GM23338 (cell line): Measurements from ENCODE around the gene PASD1.

ENCODE experiments used
- CREB1 ChIP-seq: fragments of 250-450 bp; sonication (Bioruptor Pico); IDR thresholded peaks from 2 replicates; pipeline ENCODE4 v1.5.0; 2020; ENCODE audit warnings: low read depth, mild to moderate bottlenecking, moderate library complexity
- CTCF ChIP-seq, 2 experiments: fragments of 200-600 bp in 1 of 2; sonication (generic) in 1 of 2; conservative IDR thresholded peaks; 2 replicates each; pipeline versions ENCODE4 v1.5.1 to v1.6.1; 2016 to 2017; ENCODE audit warnings: antibody characterized with exemption in 2 of 2, low read depth in 2 of 2, mild to moderate bottlenecking in 2 of 2, moderate library complexity in 1 of 2
- ETS1 ChIP-seq: IDR thresholded peaks from 2 replicates; pipeline ENCODE4 v1.6.1; 2016; ENCODE audit warnings: antibody characterized with exemption
- EZH2 ChIP-seq: fragments of 200-600 bp; sonication (generic); IDR thresholded peaks from one replicate; pipeline ENCODE4 v1.8.0; 2017; ENCODE audit warnings: antibody characterized with exemption, mild to moderate bottlenecking, low read depth; ENCODE audit not compliant: unreplicated experiment
- EZH2phosphoT487 ChIP-seq: fragments of 200-600 bp; sonication (generic); IDR thresholded peaks from one replicate; pipeline ENCODE4 v1.8.1; 2018; ENCODE audit warnings: antibody characterized with exemption; ENCODE audit not compliant: unreplicated experiment
- JUNB ChIP-seq: IDR thresholded peaks from one replicate; pipeline ENCODE4 v1.6.1; 2016; ENCODE audit warnings: antibody characterized with exemption; ENCODE audit not compliant: unreplicated experiment
- NANOG ChIP-seq: IDR thresholded peaks from 2 replicates; pipeline ENCODE4 v1.6.1; 2016; ENCODE audit warnings: antibody characterized with exemption, borderline replicate concordance
- POLR2AphosphoS5 ChIP-seq: IDR thresholded peaks from 2 replicates; pipeline ENCODE4 v1.6.1; 2016; ENCODE audit warnings: antibody characterized with exemption, low read depth
- REST ChIP-seq: IDR thresholded peaks from one replicate; pipeline ENCODE4 v1.6.1; 2018; ENCODE audit warnings: antibody characterized with exemption; ENCODE audit not compliant: unreplicated experiment
- STAT1 ChIP-seq: IDR thresholded peaks from one replicate; pipeline ENCODE4 v1.6.1; 2016; ENCODE audit warnings: antibody characterized with exemption; ENCODE audit not compliant: unreplicated experiment
- ZNF114 ChIP-seq: fragments of 250-450 bp; sonication (Bioruptor Pico); IDR thresholded peaks from 2 replicates; pipeline ENCODE4 v1.5.0; 2020; ENCODE audit warnings: mild to moderate bottlenecking, moderate library complexity
- ZNF331 ChIP-seq: fragments of 250-450 bp; sonication (Bioruptor Pico); IDR thresholded peaks from 2 replicates; pipeline ENCODE4 v1.5.0; 2020; ENCODE audit warnings: low read depth, mild to moderate bottlenecking, moderate library complexity
- ZNF462 ChIP-seq: fragments of 250-450 bp; sonication (Bioruptor Pico); IDR thresholded peaks from 2 replicates; pipeline ENCODE4 v1.5.0; 2020; ENCODE audit warnings: mild to moderate bottlenecking, moderate library complexity

GRCh38 chrX:151676196-151676595 is 112.7 kb downstream of the PASD1 start:
- TF ChIP-seq CTCF (conservative IDR thresholded peaks at IDR 0.05; ENCODE audit: low read depth in 2 of 2) = no peak
- no peak for TF ChIP-seq JUNB
- TF ChIP-seq POLR2AphosphoS5 = no peak
- no peak for TF ChIP-seq EZH2
- TF ChIP-seq STAT1 = no peak
- no peak for TF ChIP-seq EZH2phosphoT487
- no peak for TF ChIP-seq REST
- TF ChIP-seq NANOG = no peak
- no peak for TF ChIP-seq ZNF114 (CRISPR knock-in tag)
- no peak for TF ChIP-seq CREB1 (CRISPR knock-in tag)
- no peak for TF ChIP-seq ETS1
- no peak for TF ChIP-seq ZNF462 (CRISPR knock-in tag)
- TF ChIP-seq ZNF331 (CRISPR knock-in tag) = no peak
